GM19351 (cell line): Measurements from ENCODE around the gene RAB32.

Experiments
- ATAC-seq: cut with Tn5 transposase; IDR thresholded peaks from one replicate; pipeline ENCODE4 v1.9.1; 2021; ENCODE audit warnings: mild to moderate bottlenecking, moderate library complexity; ENCODE audit not compliant: unreplicated experiment

Gene RAB32

DNA sequence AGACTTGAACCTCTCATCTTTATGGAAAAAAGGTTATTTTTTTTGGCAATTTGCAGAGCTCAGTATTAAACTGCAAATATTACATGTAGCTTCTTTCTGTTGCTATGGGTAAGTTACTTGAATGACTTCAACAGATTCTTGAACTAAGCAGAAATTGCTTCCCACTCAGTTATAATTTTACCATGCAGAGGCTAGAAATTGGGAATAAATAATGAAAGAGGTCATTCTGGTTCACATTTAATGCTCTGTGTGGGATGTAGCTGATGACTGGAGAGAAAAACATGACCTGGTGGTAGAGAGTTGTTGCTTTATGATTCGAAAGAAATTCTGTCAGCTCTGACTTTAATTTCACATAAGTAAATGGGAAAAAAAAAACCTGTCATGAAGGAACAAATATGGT, 38.3 kb downstream of the RAB32 start:
- no peak for ATAC-seq

DNA sequence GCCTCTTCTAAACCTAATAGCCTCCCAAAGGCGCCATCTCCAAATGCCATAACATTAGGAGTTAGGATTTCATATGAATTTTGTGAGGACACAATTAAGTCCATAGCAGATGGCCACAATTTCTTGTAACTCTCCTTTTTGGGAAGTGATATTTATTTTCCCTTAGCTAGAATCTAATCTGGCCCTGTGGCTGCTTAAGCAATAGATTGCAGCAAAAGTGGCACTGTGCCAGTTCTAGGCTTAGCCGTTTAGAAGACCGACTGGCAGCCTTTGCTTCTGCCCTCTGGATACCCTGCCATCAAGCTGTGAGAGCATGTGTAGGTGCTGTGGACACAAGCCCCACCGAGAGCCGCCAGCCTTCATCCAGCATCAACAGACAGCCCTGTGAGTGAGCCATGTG, 39.2 kb downstream of the RAB32 start:
- ATAC-seq = no peak

GRCh38 chr6:146583966-146584365, 40.3 kb downstream of the RAB32 start:
- no peak for ATAC-seq

DNA sequence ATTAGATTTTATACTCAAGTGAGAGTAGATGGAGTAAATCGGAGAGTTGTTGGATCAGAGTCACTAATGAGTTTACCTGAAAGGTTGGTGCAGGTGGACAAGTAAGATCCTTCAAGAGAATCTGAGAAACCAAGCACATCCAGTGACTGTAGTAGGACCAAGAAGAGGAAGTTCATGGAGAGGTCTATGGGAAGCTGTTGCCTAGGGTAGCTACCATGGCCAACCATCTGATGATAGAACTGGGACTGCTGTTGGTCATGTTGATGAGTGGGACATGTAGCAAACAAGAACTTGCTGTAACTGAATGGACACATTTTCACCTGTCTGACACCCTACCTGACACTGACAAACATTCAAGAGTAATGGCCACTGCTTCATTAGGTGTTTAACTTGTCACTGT, 43.8 kb downstream of the RAB32 start:
- ATAC-seq = no peak

GRCh38 chr6:146590492-146590891, 46.9 kb downstream of the RAB32 start:
- ATAC-seq = no peak

GRCh38 chr6:146592451-146592850, 48.8 kb downstream of the RAB32 start:
- no peak for ATAC-seq

DNA sequence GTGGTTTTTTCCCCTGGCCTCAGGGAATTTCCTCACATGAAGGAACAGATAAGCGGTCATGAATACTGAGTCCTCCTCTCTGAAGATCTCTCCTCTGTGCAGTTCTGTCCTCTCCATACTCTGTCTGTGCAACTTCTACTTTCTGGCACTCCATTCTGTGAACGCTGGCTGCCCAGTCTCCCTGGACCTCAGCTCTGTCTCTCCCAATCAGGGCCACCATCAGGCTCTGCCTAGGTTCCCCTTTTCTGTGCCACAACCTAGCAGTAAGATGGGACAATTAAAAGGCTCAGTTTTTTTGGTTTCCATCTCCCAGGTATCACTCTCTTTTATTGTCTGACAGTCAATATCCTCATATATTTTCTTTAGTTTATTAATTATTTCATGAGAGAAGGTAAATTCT, 50.4 kb downstream of the RAB32 start:
- no peak for ATAC-seq

GRCh38 chr6:146594495-146594894, 50.9 kb downstream of the RAB32 start:
- no peak for ATAC-seq

DNA sequence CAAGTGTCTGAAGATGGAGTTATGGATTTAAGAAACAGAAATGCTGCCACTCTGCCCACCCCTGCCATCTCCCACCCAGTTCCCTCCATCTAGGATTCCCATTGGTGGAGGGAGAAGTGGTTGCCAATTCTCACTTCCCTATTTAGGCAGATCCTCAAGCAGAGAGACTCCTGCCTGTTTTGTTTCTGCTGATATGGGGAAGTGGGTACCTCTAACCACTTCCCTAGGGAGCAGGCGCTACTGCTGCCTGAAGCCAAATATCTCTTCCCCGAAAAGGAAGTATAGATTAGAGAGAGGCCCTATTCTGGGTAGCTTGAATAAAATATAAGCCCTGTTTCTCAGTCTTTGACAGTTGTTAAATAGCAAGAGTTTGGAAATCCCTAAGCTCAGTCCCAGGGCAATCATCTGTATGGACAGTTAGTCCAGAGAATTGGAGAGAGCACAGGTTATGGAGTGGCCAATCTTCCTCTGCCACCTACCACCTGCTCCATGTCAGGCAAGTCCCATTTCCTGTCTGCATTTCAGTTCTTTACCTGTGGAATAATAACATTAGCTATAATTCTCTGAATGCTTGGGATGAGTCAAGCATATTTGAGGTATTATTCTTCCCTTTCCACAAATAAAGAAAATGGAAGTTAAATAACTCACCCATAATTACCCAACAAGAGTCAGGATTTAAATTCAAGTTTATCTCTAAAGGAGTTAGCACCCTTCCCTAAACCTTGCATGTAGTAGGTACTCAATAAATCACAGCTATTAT, 52.5 kb downstream of the RAB32 start:
- ATAC-seq = no peak

GRCh38 chr6:146598772-146599405, 55.3 kb downstream of the RAB32 start, which contains the start of gene ADGB:
ADGB (plus strand) TSS chr6:146598972; CDS start chr6:146599041, 69 bp downstream.
- peak; percentile 72 for ATAC-seq

DNA sequence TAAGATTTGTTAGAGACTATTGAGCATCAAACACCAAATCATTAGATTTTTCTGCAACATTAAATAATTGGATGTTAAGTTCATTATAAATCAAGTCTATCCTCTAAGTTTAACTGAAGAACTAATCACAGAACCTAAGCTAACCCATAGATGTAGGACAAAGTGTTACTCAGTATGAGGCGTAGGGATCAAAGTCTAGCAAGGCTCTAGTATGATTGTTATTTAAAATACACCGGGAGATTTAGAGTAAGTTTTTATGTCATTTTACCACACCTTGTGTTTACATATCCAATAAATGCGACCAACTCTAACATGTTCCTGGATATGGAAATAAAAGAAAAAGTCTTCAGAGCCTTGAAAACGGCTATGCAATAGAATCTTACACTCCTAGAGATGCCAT, 57.7 kb downstream of the RAB32 start:
- ATAC-seq = no peak

GRCh38 chr6:146602526-146602925, 58.9 kb downstream of the RAB32 start:
- no peak for ATAC-seq
